ENCODE data around the gene LBX1.

The LBX1 gene

GRCh38 chr10:101224910-101225823 is 4.1 kb downstream of the LBX1 start:
- DNase-seq = no peak

DNA sequence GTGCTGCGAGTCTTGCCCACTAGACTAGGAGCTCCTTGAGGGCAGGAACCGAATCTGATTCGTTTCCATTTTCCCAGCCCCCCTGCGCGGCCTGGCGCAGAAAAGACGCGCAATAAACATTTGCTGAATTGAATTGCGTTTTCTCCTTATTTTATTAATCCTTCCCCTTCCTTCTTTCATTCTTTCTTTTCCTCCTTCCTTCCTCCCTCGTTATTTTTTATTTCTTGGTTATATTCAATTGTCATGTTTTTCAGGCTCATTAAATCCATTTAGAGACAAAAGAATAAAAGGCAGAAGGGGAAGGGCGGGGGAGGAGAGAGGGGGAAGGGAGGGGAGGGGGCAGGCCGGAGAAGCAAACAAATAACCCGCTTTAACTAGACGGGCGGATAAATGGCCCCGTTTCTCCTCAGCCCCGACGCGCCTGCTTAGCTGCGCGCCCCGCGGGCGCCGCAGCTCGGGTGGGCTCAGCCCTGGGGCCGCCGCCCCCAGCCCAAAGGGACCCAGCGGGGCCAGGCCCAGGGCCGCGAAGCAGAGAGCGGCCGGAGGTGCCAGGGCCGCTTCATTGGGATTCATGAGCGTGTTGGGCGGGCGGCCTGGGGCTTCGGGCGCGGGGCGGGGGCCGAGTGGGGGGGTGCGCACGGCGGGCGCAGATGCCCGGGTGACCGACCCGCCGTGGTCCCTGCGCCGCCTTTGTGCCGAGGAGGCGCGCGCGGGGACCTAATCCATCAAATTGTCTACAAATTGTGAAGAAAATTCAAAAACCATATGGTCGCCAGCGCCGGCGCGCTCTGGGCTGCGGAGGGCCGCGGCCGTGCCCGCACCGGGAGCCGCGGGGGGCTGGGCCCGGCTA is 5.0 kb downstream of the LBX1 start:
- no peak for DNase-seq

GRCh38 chr10:101223274-101224059 is 5.8 kb downstream of the LBX1 start:
- DNase-seq = no peak

GRCh38 chr10:101222683-101223273 is 6.5 kb downstream of the LBX1 start:
- DNase-seq = no peak

- DNase-seq = no peak
Measured at GRCh38 chr10:101221963-101222531, 7.2 kb downstream of the LBX1 start.

GRCh38 chr10:101221549-101221948 is 7.7 kb downstream of the LBX1 start:
- DNase-seq = no peak

DNA sequence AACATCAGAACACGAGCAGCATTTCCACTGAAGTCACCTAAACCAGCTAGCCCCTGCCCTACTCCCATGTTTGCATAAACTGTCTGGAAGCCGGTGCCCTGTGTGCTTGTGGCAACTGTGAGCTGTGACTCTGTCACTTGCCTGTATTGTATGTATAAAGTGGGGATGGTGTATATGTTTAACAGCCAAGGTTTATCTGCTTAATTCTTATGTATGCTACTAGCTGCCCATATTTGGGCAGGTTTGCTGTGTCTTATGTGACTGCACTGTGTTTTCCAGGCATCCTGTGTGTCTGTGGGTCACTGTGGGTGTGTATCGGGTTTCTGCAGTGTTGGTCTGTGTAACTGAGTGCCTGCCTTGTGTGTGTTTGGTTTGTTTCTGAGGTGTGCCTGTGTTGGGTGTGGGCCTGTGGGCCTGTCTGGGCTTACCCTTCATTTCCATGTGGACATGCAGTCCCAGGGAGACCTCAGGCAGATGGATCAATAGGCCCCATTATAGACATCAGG is 9.3 kb downstream of the LBX1 start:
- DNase-seq = no peak

GRCh38 chr10:101219139-101219945 is 9.9 kb downstream of the LBX1 start:
- no peak for DNase-seq

DNA sequence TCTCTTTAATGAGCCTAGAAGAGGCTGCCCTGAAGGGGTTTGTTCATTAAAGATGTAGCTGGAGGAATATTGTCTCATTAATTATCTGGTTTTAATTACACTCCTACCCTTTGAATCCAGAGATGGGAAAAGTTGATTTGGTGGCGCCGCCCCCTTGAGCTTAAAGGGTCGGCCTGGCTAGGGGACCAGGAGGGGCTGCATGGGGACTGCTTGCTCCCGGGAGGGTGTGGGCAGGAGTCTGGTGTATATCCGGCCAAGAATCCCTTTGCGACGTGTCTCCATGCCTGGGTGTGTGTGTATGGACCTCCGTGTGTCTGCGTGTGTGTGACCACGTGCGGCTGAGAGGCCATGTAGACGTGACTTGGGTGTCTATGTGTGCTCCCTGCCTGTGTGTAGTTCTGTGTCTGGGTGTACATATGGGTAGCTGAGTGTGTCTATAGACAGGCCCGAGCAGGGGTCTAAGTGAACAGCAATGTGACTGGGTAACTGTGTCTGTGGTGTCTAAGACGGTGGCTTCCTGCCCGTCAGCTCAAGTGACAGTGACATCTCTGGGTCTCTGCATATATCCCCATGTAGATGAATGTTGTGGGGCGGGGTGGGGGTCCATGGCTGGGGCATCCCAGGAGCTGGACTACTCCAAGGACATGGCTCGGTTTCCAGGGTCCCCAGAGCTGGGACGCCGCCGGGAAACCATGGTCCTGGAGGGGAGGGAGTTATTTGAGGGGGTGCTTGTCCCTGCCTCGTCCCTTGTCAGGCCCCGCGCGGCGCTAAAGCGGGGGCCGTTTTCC is 10.7 kb downstream of the LBX1 start:
- DNase-seq = no peak

- no peak for DNase-seq
Measured at GRCh38 chr10:101217450-101218281, 11.6 kb downstream of the LBX1 start.

DNA sequence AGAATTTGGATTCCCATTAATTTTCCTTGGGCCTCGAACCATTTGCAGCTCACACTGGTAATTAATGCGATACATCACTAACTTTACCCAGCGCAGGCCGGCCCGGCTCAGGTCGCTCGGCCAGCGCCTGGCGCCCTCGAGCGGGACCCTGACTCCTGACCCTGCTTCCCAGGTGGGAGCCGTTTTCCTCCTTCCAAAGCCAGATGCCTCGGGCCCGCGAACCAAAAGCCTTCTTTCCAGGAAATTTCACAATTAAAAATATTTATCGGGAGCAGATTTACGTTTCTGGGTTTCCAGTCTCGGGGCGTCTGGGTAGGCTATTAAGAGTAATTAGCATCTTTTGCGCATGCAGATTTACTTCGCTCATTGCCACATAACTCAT is 12.2 kb downstream of the LBX1 start:
- no peak for DNase-seq

DNA sequence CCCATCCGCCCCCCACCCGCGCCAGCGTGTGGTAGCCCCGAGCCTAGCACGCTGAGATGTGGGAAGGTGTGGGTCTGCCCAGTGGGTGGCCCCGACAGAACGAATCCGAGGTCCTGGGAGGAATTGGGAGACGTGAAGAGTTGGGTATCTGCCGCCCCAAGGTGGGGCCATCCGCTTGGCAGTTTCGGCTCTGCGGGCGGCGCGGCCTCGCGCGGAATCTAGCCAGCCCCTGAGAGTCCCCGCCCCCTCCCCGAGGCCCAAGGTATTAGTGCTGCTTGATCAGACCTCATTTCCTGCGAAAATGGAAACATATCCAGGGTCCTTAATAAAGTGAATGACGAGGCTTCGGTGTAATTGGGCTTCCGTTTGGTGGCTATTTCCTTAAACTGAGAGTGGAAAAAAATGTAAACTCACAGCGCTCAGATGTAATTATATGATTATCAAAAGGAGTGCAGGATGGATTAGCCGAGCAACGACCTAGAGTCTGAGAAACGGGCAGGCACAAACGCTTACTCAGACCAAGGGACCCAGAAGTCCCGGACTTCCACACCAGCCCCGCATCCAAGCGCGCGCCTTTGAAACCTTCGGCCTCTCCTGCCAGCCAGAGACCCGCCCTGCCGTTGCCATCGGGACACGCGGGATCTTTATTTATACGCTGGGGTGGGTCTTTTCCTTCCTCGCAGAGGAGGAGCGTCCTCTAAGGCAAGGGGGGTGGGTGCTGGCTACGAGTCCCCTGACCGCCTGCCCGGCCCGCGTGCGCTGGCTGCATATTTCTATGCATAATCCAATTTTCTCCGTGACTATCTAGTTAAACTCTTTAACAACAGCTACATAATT is 12.8 kb downstream of the LBX1 start:
- DNase-seq = no peak

- DNase-seq = no peak
Measured at GRCh38 chr10:101215397-101216206, 13.7 kb downstream of the LBX1 start.

GRCh38 chr10:101214446-101215396 is 14.5 kb downstream of the LBX1 start:
- DNase-seq = peak; percentile 75

DNA sequence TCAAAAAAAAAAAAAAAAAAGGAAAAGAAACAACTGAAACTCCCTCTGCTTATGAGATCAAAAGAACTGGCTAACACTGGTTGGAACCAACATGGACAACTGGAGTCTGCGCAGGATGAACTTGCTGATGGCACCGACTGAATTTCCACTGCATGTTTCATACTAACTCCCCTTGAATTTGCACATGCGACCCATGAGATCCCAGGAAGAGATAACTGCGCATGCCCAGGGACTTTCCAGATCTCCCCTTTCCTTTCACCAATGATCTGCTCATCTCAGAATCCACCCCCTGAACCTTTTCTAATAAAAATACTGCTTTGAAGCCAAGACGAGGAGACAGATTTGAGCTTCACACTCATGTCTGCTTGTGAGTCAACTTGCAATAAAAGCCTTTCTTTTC is 20.7 kb downstream of the LBX1 start:
- DNase-seq = no peak

DNA sequence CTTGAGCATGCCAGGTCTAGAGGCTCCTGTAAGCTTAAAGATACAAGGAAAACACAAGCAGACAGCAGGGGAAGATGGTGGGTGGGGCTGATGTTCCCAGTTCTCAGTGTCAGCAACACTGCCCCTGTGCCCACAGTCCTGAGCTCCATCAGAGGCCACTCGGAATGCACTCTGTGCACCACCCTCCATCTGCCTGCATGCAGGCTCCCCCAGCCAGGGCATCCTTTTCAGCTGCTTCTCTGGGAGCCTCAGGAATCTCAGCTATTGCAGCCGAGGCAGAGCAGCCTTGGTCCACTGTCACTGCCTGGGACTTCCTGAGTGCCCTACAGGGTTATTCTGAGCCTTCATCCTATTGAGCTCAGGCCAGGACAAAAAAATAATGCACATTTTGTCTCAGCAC is 22.2 kb downstream of the LBX1 start:
- DNase-seq = no peak
